Measurements from ENCODE around the gene IGF1R. TPM values are rescaled to one million over a fixed set of nuclear protein-coding genes. Genes with fewer than 3 reads are reported as not detected.

Gene IGF1R
- total RNA-seq, 1 experiment from 2014 or later, result 16.3 TPM

GRCh38 chr15:98660055-98660454, 11.7 kb downstream of the IGF1R start:
- no peak overlapping the region for H3K4me2 ChIP-seq (ENCODE audit: low read length)
- POLR2A ChIA-PET, result no interaction called here
- H3K9me2 ChIP-seq (ENCODE audit: insufficient read depth), result no peaks in the 10 kb centered on the region
- no TSS peak for BruUV-seq (replicated peaks)
- CTCF ChIA-PET, result interaction anchor here (0.6 to 1.6 kb wide), 9 partner anchors 8 to 416 kb away, joined by 3 to 11 read pairs (median 4); no protein-coding TSS in a partner anchor
- H4K20me1 ChIP-seq (ENCODE audit: insufficient read depth), result no peaks in the 10 kb centered on the region
- DNase-seq (ENCODE audit: low read depth, low spot score) (no peak), ATAC-seq (no peak)
- H3K9ac ChIP-seq (ENCODE audit: low read length), result no peak overlapping the region
- intact Hi-C loops (cut with micrococcal nuclease), result no loop called here
- peaks cover 13% of the 10 kb centered on the region; the same call in 1 of the 2 replicates for H3K27me3 ChIP-seq (ENCODE audit: insufficient read depth, low read length)
- RAD21 ChIA-PET (ENCODE audit: low non-redundant PET in 1 of 2, low total read pairs in 2 of 2, uncharacterized antibody in 2 of 2, unreplicated experiment in 2 of 2), result no interaction called here
- TF ChIP-seq POLR2A (IDR thresholded peaks at IDR 0.05; ENCODE audit: borderline replicate concordance, extremely low read depth, insufficient read depth, insufficient read length) (no peak), SP1 (IDR thresholded peaks at IDR 0.05; ENCODE audit: low read depth) (no peak), ELF1 (IDR thresholded peaks at IDR 0.05; ENCODE audit: borderline replicate concordance, low read depth) (no peak)
- H3K9me3 ChIP-seq (ENCODE audit: control insufficient read depth in 1 of 2, insufficient read depth in 1 of 2, low read depth in 1 of 2, low read length in 2 of 2), result no peaks in the 10 kb centered on the region
- no peaks in the 10 kb centered on the region for H3K36me3 ChIP-seq (ENCODE audit: control insufficient read depth in 1 of 2, insufficient read depth in 2 of 2, low read length in 2 of 2)
- no peaks in the 10 kb centered on the region for H3K79me2 ChIP-seq (ENCODE audit: insufficient read depth, low read length)
- H3K27ac ChIP-seq (ENCODE audit: low read depth, low read length), result no peak overlapping the region
- no peak overlapping the region for H3K4me3 ChIP-seq (replicated peaks in 1 of 2; ENCODE audit: low read depth in 1 of 2, low read length in 2 of 2)
- H2AFZ ChIP-seq (ENCODE audit: low read depth, low read length, poor library complexity, severe bottlenecking), result no peak overlapping the region
- H3K4me1 ChIP-seq (ENCODE audit: control insufficient read depth in 1 of 2, insufficient read depth in 2 of 2, low read length in 2 of 2), result no peaks in the 10 kb centered on the region; a peak in 1 of 4 replicates

GRCh38 chr15:98663045-98663444, 14.7 kb downstream of the IGF1R start:
- no TSS peak for BruUV-seq (replicated peaks)
- Histone ChIP-seq H3K9me2 (ENCODE audit: insufficient read depth) (no peaks in the 10 kb centered on the region), H3K4me2 (ENCODE audit: low read length) (no peak overlapping the region), H3K9ac (ENCODE audit: low read length) (no peak overlapping the region), H3K9me3 (ENCODE audit: control insufficient read depth in 1 of 2, insufficient read depth in 1 of 2, low read depth in 1 of 2, low read length in 2 of 2) (no peaks in the 10 kb centered on the region), H3K36me3 (ENCODE audit: control insufficient read depth in 1 of 2, insufficient read depth in 2 of 2, low read length in 2 of 2) (no peaks in the 10 kb centered on the region), H3K27me3 (ENCODE audit: insufficient read depth, low read length) (peaks cover 6% of the 10 kb centered on the region; the same call in 1 of the 2 replicates), H2AFZ (ENCODE audit: low read depth, low read length, poor library complexity, severe bottlenecking) (no peak overlapping the region), H4K20me1 (ENCODE audit: insufficient read depth) (no peaks in the 10 kb centered on the region), H3K4me3 (replicated peaks in 1 of 2; ENCODE audit: low read depth in 1 of 2, low read length in 2 of 2) (no peak overlapping the region), H3K79me2 (ENCODE audit: insufficient read depth, low read length) (no peaks in the 10 kb centered on the region), H3K4me1 (ENCODE audit: control insufficient read depth in 1 of 2, insufficient read depth in 2 of 2, low read length in 2 of 2) (peaks cover 0 to 8% of the 10 kb centered on the region in 2 experiments; a peak in 2 of 4 replicates), H3K27ac (ENCODE audit: low read depth, low read length) (no peak overlapping the region)
- ATAC-seq, result no peak
- RAD21 ChIA-PET (ENCODE audit: low non-redundant PET in 1 of 2, low total read pairs in 2 of 2, uncharacterized antibody in 2 of 2, unreplicated experiment in 2 of 2), result no interaction called here
- intact Hi-C loops (cut with micrococcal nuclease), result no loop called here
- no peak for DNase-seq (ENCODE audit: low read depth, low spot score)
- POLR2A ChIA-PET, result interaction anchor here (0.6 kb wide), 1 partner anchor 11 kb away, joined by 3 read pairs; no protein-coding TSS in a partner anchor
- CTCF ChIA-PET, result no interaction called here
- TF ChIP-seq SP1 (IDR thresholded peaks at IDR 0.05; ENCODE audit: low read depth) (no peak), MAX (IDR thresholded peaks at IDR 0.05) (no peak), TCF7L2 (IDR thresholded peaks at IDR 0.05; ENCODE audit: borderline replicate concordance, extremely low read depth, insufficient read depth, insufficient read length) (no peak), ZFX (IDR thresholded peaks at IDR 0.05) (no peak), EZH2 (IDR thresholded peaks at IDR 0.05) (no peak), SRF (IDR thresholded peaks at IDR 0.05; ENCODE audit: low read depth) (no peak), CEBPB (IDR thresholded peaks at IDR 0.05; ENCODE audit: low read depth) (no peak), REST (IDR thresholded peaks at IDR 0.05; ENCODE audit: low read depth) (no peak), RAD21 (IDR thresholded peaks at IDR 0.05; ENCODE audit: low read depth) (no peak), CBX3 (IDR thresholded peaks at IDR 0.05; ENCODE audit: low read depth) (no peak), SIN3A (IDR thresholded peaks at IDR 0.05; ENCODE audit: low read depth) (no peak)
- TF ChIP-seq, protein P1, sequence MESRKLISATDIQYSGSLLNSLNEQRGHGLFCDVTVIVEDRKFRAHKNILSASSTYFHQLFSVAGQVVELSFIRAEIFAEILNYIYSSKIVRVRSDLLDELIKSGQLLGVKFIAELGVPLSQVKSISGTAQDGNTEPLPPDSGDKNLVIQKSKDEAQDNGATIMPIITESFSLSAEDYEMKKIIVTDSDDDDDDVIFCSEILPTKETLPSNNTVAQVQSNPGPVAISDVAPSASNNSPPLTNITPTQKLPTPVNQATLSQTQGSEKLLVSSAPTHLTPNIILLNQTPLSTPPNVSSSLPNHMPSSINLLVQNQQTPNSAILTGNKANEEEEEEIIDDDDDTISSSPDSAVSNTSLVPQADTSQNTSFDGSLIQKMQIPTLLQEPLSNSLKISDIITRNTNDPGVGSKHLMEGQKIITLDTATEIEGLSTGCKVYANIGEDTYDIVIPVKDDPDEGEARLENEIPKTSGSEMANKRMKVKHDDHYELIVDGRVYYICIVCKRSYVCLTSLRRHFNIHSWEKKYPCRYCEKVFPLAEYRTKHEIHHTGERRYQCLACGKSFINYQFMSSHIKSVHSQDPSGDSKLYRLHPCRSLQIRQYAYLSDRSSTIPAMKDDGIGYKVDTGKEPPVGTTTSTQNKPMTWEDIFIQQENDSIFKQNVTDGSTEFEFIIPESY (IDR thresholded peaks at IDR 0.05; ENCODE audit: extremely low read depth, insufficient replicate concordance, low read length), result no peak
